ENCODE measurements around the gene URB1. TPM values are rescaled to one million over a fixed set of nuclear protein-coding genes. Genes with fewer than 3 reads are reported as not detected.

Gene URB1
- total and polyA plus RNA-seq, 2 donors (not counting 3 experiments of a cell fraction or from before 2014, with no cell fraction given), result 8.0 to 27.3 TPM

DNA sequence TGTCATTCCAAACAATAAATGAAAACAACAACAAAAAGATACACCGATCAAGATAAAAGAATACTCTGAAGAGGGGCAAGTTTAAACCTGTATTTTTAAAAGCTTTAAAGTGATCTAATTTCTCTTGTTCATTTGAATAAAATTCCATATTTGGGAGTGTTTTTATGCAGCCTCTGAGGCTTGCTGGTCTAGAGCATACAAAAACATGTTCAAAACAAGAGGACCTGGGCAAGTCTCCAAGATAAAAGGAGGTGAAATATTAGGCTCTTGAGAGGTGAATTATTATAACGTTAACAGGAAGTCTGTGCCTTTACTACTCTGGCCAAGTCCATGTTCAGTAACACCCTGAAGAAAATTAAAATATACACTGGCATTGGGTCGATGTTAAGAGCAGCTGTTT lies 20.1 kb downstream of the URB1 start:
- FAIRE-seq, result peak; percentile 57
- TF ChIP-seq EZH2 (IDR thresholded peaks at IDR 0.05; ENCODE audit: borderline replicate concordance, low read depth, low read length, severe bottlenecking) (no peak), FOS (IDR thresholded peaks at IDR 0.05; ENCODE audit: borderline replicate concordance, insufficient read depth, low read length) (no peak), POLR2A (IDR thresholded peaks at IDR 0.05; ENCODE audit: low read depth, low read length) (no peak), JUN (IDR thresholded peaks at IDR 0.05; ENCODE audit: borderline replicate concordance, insufficient read depth, insufficient read length, low read depth) (no peak), GATA2 (IDR thresholded peaks at IDR 0.05; ENCODE audit: insufficient read depth, insufficient read length, low read depth, low read length) (no peak)
- TF ChIP-seq, protein P1, sequence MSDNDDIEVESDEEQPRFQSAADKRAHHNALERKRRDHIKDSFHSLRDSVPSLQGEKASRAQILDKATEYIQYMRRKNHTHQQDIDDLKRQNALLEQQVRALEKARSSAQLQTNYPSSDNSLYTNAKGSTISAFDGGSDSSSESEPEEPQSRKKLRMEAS (IDR thresholded peaks at IDR 0.05; ENCODE audit: insufficient read depth, insufficient read length), result no peak
- POLR2A ChIA-PET, result interaction anchor here (0.6 kb wide), 1 partner anchor 43 kb away, joined by 6 read pairs; no protein-coding TSS in a partner anchor
- peaks cover 5 to 6% of the 10 kb centered on the region in 2 experiments for H3K36me3 ChIP-seq (ENCODE audit: control insufficient read depth in 2 of 2, extremely low read depth in 1 of 2, insufficient read depth in 2 of 2, low read length in 2 of 2)
- intact Hi-C loops (cut with micrococcal nuclease), result no loop called here
- DNase-seq (ENCODE audit: low read depth, low spot score), result peak; percentile 85
- no peak overlapping the region for H3K9ac ChIP-seq (replicated peaks; ENCODE audit: extremely low read depth, insufficient read depth, low read length)
- H3K4me1 ChIP-seq (ENCODE audit: control insufficient read depth, extremely low read depth, insufficient read depth, low read length), result peaks cover 29% of the 10 kb centered on the region
- H3K9me3 ChIP-seq (replicated peaks; ENCODE audit: control insufficient read depth, insufficient read depth, low read length), result no peaks in the 10 kb centered on the region
- CTCF ChIA-PET, result interaction anchor here (0.9 to 2.4 kb wide), 7 partner anchors 9 to 228 kb away, joined by 3 to 38 read pairs (median 7); partner anchors contain the start of gene URB1
- no peaks in the 10 kb centered on the region for H3K9me1 ChIP-seq (replicated peaks; ENCODE audit: control insufficient read depth, extremely low read depth, insufficient read depth, low read length)
- no peak overlapping the region for H3K4me2 ChIP-seq (ENCODE audit: insufficient read depth, low read length)
- BruUV-seq (replicated peaks), result no TSS peak
- H3K27me3 ChIP-seq (ENCODE audit: control insufficient read depth in 2 of 2, insufficient read depth in 2 of 2, low read length in 2 of 2), result no peaks in the 10 kb centered on the region
- peaks cover 3% of the 10 kb centered on the region for H3K79me2 ChIP-seq (ENCODE audit: control insufficient read depth, insufficient read depth, low read length)
- H3K27ac ChIP-seq (ENCODE audit: insufficient read depth, low read depth, low read length), result peak overlapping the region; percentile 93
- H2AFZ ChIP-seq (ENCODE audit: low read depth, low read length), result no peak overlapping the region
- dilution Hi-C loops (cut with MboI; ENCODE audit: extremely low pct_ligation_motif_present, low sequenced_read_pairs), result no loop called here
- no peaks in the 10 kb centered on the region for H4K20me1 ChIP-seq (replicated peaks; ENCODE audit: control insufficient read depth, extremely low read depth, insufficient read depth, low read length)
- no peak overlapping the region for H3K4me3 ChIP-seq (replicated peaks in 1 of 3; ENCODE audit: insufficient read depth in 1 of 3, low read depth in 1 of 3, low read length in 3 of 3)

- Histone ChIP-seq H2AFZ (ENCODE audit: low read depth, low read length) (peak overlapping the region; percentile 33), H3K36me3 (ENCODE audit: control insufficient read depth in 2 of 2, extremely low read depth in 1 of 2, insufficient read depth in 2 of 2, low read length in 2 of 2) (peaks cover 6 to 8% of the 10 kb centered on the region in 2 experiments), H4K20me1 (replicated peaks; ENCODE audit: control insufficient read depth, extremely low read depth, insufficient read depth, low read length) (no peaks in the 10 kb centered on the region), H3K4me3 (replicated peaks in 1 of 3; ENCODE audit: insufficient read depth in 1 of 3, low read depth in 1 of 3, low read length in 3 of 3) (no peak overlapping the region), H3K27me3 (ENCODE audit: control insufficient read depth in 2 of 2, insufficient read depth in 2 of 2, low read length in 2 of 2) (no peaks in the 10 kb centered on the region), H3K9me1 (replicated peaks; ENCODE audit: control insufficient read depth, extremely low read depth, insufficient read depth, low read length) (no peaks in the 10 kb centered on the region), H3K4me2 (ENCODE audit: insufficient read depth, low read length) (peak overlapping the region; percentile 37), H3K4me1 (ENCODE audit: control insufficient read depth, extremely low read depth, insufficient read depth, low read length) (peaks cover 29% of the 10 kb centered on the region), H3K79me2 (ENCODE audit: control insufficient read depth, insufficient read depth, low read length) (peaks cover 3% of the 10 kb centered on the region), H3K9me3 (replicated peaks; ENCODE audit: control insufficient read depth, insufficient read depth, low read length) (no peaks in the 10 kb centered on the region), H3K9ac (replicated peaks; ENCODE audit: extremely low read depth, insufficient read depth, low read length) (peak overlapping the region; percentile 56), H3K27ac (ENCODE audit: insufficient read depth, low read depth, low read length) (peak overlapping the region; percentile 93)
- CTCF ChIA-PET, result interaction anchor here (0.9 to 2.4 kb wide), 10 partner anchors 8 to 229 kb away, joined by 3 to 38 read pairs (median 5); partner anchors contain the start of gene URB1
- BruUV-seq (replicated peaks), result TSS peak; percentile 39
- POLR2A ChIA-PET, result no interaction called here
- FAIRE-seq (peak; percentile 76), DNase-seq (ENCODE audit: low read depth, low spot score) (peak; percentile 98)
- intact Hi-C loops (cut with micrococcal nuclease), result loop anchor here (1.0 kb wide), 1 partner anchor 152 kb away; no protein-coding TSS in a partner anchor
- dilution Hi-C loops (cut with MboI; ENCODE audit: extremely low pct_ligation_motif_present, low sequenced_read_pairs), result no loop called here
- TF ChIP-seq FOS (IDR thresholded peaks at IDR 0.05; ENCODE audit: borderline replicate concordance, insufficient read depth, low read length) (peak; percentile 60), POLR2A (IDR thresholded peaks at IDR 0.05; ENCODE audit: low read depth, low read length) (peak; percentile 43), EZH2 (IDR thresholded peaks at IDR 0.05; ENCODE audit: borderline replicate concordance, low read depth, low read length, severe bottlenecking) (no peak), MYC (IDR thresholded peaks at IDR 0.05; ENCODE audit: low read depth, low read length) (no peak)
- TF ChIP-seq, protein P2, sequence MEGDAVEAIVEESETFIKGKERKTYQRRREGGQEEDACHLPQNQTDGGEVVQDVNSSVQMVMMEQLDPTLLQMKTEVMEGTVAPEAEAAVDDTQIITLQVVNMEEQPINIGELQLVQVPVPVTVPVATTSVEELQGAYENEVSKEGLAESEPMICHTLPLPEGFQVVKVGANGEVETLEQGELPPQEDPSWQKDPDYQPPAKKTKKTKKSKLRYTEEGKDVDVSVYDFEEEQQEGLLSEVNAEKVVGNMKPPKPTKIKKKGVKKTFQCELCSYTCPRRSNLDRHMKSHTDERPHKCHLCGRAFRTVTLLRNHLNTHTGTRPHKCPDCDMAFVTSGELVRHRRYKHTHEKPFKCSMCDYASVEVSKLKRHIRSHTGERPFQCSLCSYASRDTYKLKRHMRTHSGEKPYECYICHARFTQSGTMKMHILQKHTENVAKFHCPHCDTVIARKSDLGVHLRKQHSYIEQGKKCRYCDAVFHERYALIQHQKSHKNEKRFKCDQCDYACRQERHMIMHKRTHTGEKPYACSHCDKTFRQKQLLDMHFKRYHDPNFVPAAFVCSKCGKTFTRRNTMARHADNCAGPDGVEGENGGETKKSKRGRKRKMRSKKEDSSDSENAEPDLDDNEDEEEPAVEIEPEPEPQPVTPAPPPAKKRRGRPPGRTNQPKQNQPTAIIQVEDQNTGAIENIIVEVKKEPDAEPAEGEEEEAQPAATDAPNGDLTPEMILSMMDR (IDR thresholded peaks at IDR 0.05; ENCODE audit: extremely low read depth in 1 of 2, insufficient read depth in 1 of 2, low read depth in 1 of 2, low read length in 2 of 2), result no peak
These were observed 20.9 kb downstream of the URB1 start for GRCh38 chr21:32371913-32372314.

Data from endothelial cell of umbilical vein (primary cell).